HG03280 (cell line): ENCODE data around the gene ACSF3.
"Not testable (repeated sequence)": the region's sequence is repeated elsewhere in the genome, so short reads cannot be mapped to it uniquely, and the experiment has no call there.

Experiments used
- ATAC-seq: cut with Tn5 transposase; IDR thresholded peaks from one replicate; pipeline ENCODE4 v1.9.1; 2021; ENCODE audit warnings: mild to moderate bottlenecking, moderate library complexity; ENCODE audit not compliant: unreplicated experiment

ACSF3 gene

DNA sequence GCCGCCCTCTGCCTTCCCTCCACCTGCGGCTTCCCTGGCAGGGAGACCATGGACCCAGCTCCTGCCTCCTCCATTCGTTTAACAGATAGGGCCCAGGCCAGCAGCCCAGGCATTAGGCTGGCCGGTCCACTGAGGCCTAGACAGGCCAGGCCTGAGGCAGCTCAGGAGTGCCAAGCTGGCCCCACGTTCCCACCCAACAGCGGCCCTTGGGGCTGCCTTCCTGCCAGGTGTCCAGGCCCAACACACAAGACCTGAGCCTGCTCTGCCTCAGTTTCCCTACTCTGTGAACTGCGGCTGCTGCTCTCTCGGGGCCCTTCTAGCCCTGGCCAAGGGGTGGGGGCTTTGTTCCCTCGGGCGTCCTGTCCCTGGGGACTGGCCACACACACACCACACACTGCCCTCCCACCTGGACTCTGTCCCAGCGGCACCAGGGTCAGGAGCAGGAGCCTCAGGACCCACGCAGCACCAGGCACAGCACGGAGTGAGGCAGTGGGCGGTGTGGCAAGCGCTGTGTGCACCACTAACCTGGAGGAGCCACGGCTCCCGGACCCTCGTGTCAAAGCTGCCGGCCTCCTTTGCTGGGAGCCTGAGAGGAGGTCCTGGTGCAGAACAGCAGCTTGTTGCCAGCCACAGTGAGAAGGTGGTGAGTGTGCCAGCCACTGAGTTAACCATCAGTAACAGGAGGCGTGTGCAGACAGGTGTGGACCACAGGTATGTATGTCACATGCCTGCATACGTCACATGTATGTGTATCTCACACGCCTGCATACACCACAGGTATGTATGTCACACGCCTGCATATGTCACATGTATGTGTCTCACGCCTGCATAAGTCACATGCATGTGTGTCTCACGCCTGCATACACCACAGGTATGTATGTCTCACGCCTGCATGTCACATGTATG lies 63.3 kb downstream of the ACSF3 start:
- no peak for ATAC-seq

- no peak for ATAC-seq
Observed at GRCh38 chr16:89157778-89158177, 64.1 kb downstream of the ACSF3 start.

- ATAC-seq: no peak
Observed at GRCh38 chr16:89159066-89159849, 65.6 kb downstream of the ACSF3 start.

- no peak for ATAC-seq
Observed at GRCh38 chr16:89159850-89160354, 66.2 kb downstream of the ACSF3 start.

DNA sequence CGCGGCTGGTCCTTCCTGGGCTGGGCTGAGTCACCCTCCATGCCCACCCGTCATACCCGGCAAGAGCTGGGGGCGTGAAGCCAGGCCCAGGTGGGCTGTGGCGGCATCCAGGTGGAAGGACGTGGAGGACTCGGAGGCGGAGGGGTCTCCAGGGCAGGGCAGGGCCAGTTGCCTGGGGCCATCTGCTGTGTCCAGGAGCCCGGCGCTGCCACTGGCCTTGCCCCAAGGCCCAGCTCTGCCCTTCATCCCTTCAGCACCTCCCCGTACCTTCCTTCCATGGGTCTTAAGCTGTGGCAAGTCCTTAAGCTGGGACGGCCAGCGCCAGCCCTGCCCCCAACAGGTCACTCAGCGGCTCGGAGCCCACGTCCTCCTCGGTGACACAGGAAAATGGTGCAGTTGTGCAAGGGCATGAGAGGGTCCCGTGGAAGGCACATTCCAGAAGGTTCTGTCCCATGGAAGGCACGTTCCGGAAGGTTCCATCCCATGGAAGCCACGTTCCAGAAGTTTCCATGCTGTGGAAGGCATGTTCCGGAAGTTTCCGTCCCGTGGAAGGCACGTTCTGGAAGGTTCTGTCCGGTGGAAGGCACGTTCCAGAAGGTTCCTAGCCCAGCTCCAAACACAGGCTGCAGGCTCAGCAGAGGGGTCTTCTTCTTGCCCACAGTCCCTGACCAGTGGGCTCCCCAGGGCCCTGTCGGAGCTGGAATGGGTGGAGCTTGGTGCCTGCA lies 67.5 kb downstream of the ACSF3 start:
- no peak for ATAC-seq

DNA sequence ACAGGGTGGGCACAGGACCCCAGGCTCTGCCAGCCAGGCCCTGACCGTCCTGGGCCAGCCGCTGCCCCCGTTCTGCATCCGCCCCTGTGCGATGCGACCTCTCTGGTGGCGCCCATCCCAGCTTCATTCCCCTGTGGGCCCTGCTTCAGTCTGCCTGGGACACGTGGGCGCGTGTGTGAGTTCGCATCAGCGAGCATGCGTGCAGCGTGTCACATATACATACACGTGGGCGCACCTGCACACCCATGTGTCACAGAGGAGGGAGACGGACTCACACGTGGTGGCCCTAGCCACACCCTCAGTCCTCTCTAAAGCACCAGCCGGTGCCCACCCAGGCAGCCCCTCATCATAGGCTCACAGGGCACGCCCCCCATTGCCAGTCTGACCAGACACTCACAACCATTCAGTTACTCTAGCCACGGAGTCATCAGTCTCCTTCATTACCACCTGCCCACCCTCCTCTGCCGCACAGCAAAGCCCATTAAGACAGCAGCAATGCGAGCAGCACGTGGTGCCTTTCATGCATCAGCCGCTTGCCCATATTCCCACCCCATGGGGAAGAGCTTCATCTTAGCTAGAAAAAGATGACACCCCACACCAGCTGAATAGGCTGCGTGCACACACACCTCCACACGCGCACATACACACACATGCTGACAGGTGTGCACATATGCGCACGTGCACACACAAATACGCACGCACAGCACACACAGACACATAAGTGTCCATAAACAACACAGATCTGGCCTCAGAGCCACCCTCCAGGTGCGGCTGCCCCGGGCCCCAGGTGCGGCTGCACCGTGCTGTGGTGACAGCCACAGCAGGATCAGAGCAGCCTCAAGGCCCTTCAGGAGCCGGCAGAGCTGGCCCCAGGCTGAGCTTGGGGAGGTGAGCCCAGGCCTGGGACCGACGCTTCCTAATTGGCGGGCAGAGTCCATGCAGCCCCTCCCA lies 68.4 kb downstream of the ACSF3 start:
- no peak for ATAC-seq

DNA sequence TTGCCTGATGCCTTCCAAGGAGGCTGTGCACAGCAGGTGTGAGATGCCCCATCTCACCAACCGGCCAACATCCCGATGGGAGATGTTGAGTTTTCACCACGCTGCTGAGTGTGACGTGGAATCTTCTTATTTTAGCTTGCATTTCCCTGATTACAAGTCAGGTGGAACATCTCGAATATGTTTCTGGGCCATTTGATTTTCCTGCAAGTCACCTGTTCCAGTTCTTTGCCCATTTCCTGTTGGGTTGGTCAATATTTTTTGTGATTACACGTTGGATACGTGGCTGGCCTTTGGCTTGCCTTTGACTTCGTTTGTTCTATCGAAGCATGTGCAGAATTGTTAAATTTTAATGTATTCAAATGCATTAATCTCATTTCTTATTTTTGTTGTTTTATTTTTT lies 69.6 kb downstream of the ACSF3 start:
- ATAC-seq: no peak

GRCh38 chr16:89164436-89164835 lies 70.8 kb downstream of the ACSF3 start:
- ATAC-seq: no peak

DNA sequence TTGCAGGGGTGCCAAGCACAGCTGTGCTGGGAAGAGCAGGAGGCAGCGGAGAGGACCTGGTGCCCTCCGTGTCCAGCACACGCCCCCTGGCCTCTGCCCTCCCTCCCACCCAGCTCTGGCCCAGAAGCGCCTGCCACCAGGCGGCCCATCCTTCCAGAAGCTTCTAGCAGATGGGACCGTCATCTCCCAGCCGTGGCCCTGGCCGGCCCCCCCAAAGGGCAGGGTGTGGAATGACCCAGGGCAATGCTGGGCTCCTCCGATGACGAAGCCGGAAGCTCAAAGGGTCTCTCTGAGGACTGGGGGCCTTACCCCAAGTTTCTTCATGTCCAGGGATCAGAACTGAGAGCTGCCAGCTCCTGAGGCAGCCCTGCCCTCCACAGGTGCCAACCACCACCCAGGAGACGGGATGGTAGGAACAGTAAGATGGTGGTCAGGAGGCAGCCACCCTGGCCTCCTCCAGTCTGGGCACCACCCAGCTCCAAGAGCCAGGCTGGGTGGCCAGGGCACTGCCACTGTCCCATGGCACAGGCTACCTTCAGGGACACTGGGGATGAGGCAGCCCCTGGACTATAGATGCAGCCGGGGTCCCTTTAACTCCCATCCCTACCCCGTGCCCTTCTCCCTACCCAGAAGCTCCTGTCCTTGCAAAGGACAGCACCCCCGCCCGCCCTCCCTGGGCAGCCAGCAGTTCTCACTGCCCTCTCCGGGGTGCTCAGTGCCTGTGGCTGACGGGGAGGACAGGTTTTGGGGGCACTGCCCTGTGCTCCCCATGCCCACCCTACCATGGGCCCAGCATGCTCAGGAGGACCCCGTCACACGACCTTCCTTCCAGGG lies 71.4 kb downstream of the ACSF3 start:
- ATAC-seq: no peak

- not testable (repeated sequence) for ATAC-seq
Observed at GRCh38 chr16:89165681-89165979, 72.0 kb downstream of the ACSF3 start.

DNA sequence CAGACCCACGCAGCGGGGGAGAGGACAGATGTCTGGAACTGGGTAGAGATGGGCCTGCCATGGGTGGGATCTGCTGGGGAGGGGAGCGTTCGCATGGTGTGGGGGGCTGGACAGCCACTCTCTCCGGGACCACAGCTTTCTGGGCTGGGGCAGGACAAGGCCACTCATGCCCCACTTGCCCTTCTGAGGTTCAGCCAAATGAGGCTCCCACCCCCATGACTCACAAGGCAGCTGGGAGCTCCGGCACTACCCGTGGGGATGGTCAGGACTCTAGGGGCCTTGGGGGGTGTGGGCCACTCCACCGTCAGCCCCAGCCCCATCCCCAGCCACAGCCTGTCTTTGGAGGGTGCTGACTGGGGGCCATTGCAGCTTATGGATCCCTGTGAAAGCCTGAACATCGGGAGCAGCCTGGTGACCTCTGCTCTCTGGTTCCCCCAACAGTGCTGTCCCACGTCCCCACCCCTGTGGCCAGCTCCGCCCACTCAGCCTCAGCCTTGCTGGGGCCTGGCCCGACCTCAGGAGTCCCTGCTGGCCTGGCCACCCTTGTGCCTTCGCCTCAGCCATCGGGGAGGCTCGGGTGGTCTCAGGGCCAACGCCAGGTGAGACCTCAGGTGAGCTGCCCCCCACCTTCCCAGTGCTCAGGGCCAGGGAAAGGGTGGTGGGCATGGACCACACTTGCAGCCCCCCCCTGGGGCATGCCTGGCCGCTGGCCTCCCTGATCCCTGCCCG lies 73.2 kb downstream of the ACSF3 start:
- ATAC-seq: no peak

DNA sequence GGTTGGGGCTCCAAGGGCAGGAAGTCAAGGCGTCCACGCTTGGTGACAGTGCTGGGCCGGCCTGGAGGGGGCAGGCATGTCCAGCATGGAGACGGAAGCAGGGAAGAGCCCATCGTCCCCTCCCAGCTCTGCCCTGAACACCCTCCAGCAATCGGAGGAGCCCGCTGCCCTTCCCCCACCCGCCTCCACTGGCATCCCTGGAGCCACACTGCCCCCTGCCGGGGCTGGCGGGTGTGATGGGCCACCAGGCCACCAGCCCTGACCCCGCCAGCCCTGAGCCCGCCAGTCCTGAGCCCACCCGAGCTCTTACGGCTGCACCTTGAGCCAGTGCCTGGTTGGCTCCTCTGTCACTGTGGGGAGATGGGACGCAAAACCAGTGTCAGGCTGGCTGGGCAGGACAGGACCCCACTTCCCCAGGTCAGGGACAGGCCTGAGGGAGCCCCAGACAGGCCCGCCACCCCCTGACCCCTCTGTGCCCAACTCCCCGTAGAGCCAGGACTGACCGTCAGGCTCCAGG lies 73.8 kb downstream of the ACSF3 start:
- no peak for ATAC-seq

DNA sequence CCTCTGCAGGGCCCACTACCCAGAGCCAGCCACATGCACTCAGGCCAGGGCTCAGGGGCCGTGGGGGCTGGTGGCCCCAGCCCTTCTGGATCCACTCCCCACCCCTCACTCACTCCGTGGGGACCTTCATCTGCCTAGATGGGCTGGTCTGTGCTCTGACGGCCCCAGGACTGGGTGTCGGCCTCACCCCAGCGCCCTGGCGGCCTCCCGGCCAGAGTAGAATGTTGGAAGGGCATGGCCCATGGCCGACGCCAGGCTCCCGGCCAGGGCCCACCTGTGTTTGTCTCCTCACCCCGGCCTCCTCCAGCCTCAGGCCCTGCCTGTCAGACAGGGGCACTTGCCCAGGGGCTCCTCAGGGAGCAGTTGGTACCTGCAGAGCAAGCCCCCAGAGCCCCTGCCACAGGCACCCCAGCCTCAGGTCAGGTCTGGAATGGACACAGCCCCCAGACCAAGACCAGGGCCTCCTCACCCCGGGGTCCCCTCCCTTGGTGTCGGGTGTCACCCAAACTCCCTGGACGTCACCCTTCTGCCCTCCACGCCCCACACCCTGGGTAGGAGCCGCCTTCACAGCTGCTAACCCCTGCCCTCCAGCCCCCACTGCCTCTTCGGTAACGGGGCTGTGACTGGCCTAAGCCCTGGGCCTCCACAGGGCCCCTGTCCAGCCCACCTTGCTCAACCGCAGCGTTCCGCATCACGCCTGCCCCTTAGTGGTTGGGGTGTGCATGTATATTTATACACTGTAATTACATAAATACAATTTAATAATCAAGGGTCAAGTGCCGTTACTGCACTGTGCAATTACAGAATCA lies 74.9 kb downstream of the ACSF3 start:
- no peak for ATAC-seq

- ATAC-seq: no peak
Observed at GRCh38 chr16:89169778-89170177, 76.1 kb downstream of the ACSF3 start.

DNA sequence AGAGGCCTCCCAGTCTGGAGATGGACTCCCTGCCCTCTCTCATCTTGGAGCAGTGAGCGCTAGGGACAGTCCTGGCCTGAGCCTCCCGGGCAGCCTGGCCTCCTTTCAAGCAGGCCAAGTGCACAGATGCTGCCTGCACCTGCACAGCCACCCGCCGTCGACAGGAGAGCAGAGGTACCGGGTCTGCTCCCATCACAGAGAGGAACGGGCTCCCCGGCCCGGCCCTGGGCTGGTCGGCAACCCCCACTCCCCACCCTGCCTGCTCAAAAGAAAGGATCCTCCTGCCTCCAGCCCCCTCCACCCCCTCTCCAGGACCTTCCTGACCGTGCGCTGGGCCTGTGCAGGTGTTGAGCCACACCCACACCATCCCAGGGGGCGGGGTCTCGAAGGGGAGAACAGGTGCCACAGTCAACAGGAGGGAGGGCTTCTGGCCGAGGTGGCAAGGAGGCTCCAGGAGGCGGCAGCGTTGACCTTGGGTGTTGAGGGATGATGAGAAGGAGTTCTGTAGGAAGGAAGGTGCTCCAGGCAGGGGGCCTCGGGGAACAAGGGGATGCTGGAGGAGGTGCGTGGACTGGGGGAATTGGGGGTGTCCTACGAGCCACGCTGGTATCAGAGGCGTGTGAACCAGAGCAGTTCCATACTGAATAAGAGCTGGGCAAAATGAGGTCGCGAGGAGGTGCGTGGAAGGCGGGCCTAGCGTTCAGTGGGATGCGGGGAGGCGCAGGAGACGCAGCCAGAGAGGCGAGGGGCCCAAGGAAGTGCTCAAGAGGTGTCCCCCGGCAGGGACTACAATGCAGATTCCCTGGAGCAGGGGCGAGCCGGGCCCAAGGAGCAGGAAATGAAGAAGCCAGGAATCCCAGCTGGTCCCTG lies 76.9 kb downstream of the ACSF3 start:
- no peak for ATAC-seq
